Right renal cortex interstitium (tissue), 3 donors: ENCODE data around the gene GCM1. TPM values are rescaled to one million over a fixed set of nuclear protein-coding genes. Genes with fewer than 3 reads are reported as not detected.
"Not testable (repeated sequence)": the region's sequence is repeated elsewhere in the genome, so short reads cannot be mapped to it uniquely, and the experiment has no call there.

Experiments
- DNase-seq, 3 donors: peaks; one replicate each; pipeline ENCODE4 v3.0.0-alpha.2; 2013; ENCODE audit warnings: low read depth in 3 of 3, low spot score in 2 of 3
- polyA plus RNA-seq, 3 donors: library from polyadenylated mRNA; unstranded; fragments of 120-200 nt; gene quantifications; one replicate each; pipeline ENCODE4 v1.2.1, GENCODE V29; 2013; ENCODE audit not compliant: insufficient read length in 3 of 3

Gene GCM1
- under 1 TPM; 0.07 to 0.26 (median 0.07) TPM for polyA plus RNA-seq

GRCh38 chr6:53148684-53149083, at the start of gene GCM1:
Gene GCM1, minus strand, starts transcription at chr6:53148841. Its CDS starts 3,209 bp downstream, at chr6:53145632.
- no peak for DNase-seq

GRCh38 chr6:53197553-53197952, 48.9 kb upstream of the GCM1 start:
- no peak for DNase-seq

GRCh38 chr6:53195048-53195447, 46.4 kb upstream of the GCM1 start:
- DNase-seq: no peak

GRCh38 chr6:53192682-53193188, 44.1 kb upstream of the GCM1 start:
- DNase-seq: peak in 1 of 3 donors; percentile 4

GRCh38 chr6:53189554-53189953, 40.9 kb upstream of the GCM1 start:
- no peak for DNase-seq

- no peak for DNase-seq
Observed at GRCh38 chr6:53188833-53189232, 40.2 kb upstream of the GCM1 start.

- DNase-seq: no peak
Observed at GRCh38 chr6:53180678-53181077, 32.0 kb upstream of the GCM1 start.

GRCh38 chr6:53179961-53180651, 31.5 kb upstream of the GCM1 start:
- no peak for DNase-seq

GRCh38 chr6:53178837-53179432, 30.3 kb upstream of the GCM1 start:
- DNase-seq: no peak

GRCh38 chr6:53175027-53175426, 26.4 kb upstream of the GCM1 start:
- no peak for DNase-seq

GRCh38 chr6:53172468-53172803, 23.8 kb upstream of the GCM1 start:
- DNase-seq: no peak

GRCh38 chr6:53171605-53172467, 23.2 kb upstream of the GCM1 start:
- DNase-seq: peak; percentile 44 to 63 (median 51)

GRCh38 chr6:53168516-53169267, 20.1 kb upstream of the GCM1 start:
- DNase-seq: no peak

- DNase-seq: no peak
Observed at GRCh38 chr6:53165293-53165692, 16.7 kb upstream of the GCM1 start.

- DNase-seq: no peak
Observed at GRCh38 chr6:53162606-53163005, 14.0 kb upstream of the GCM1 start.

GRCh38 chr6:53161481-53162009, 12.9 kb upstream of the GCM1 start:
- no peak for DNase-seq

GRCh38 chr6:53159558-53159957, 10.9 kb upstream of the GCM1 start:
- DNase-seq: no peak

GRCh38 chr6:53158076-53158475, 9.4 kb upstream of the GCM1 start:
- not testable (repeated sequence) for DNase-seq

GRCh38 chr6:53155279-53155678, 6.6 kb upstream of the GCM1 start:
- DNase-seq: not testable (repeated sequence)

- DNase-seq: no peak
Observed at GRCh38 chr6:53154794-53155193, 6.2 kb upstream of the GCM1 start.
